Trophoblast cell (in vitro differentiated cells and primary cell): Measurements from ENCODE around the gene MYH11. TPM values are rescaled to one million over a fixed set of nuclear protein-coding genes. Genes with fewer than 3 reads are reported as not detected.
A peak's percentile ranks its signal among the peaks of the same experiment; 100 is the strongest.

Source experiments
- DNase-seq, 2 donors: peaks; one replicate each; pipeline ENCODE4 v3.0.0-alpha.2; 2016
- H2AFZ ChIP-seq: 2 replicates; pipeline ENCODE4 v1.6.1; 2013; ENCODE audit warnings: low read length, moderate library complexity, mild to moderate bottlenecking; ENCODE audit not compliant: insufficient read depth, poor library complexity
- H2AK5ac ChIP-seq: 2 replicates; pipeline ENCODE4 v1.6.1; 2013; ENCODE audit warnings: mild to moderate bottlenecking, low read length
- H2BK120ac ChIP-seq: 2 replicates; pipeline ENCODE4 v1.6.1; 2013; ENCODE audit warnings: low read length, mild to moderate bottlenecking, moderate library complexity; ENCODE audit not compliant: insufficient read depth, poor library complexity
- H2BK12ac ChIP-seq: 2 replicates; pipeline ENCODE4 v1.6.1; 2013; ENCODE audit warnings: mild to moderate bottlenecking, low read length, moderate library complexity
- H2BK5ac ChIP-seq: 2 replicates; pipeline ENCODE4 v1.6.1; 2013; ENCODE audit warnings: low read length, low read depth, moderate library complexity, mild to moderate bottlenecking; ENCODE audit not compliant: poor library complexity
- H3K14ac ChIP-seq: 2 replicates; pipeline ENCODE4 v1.6.1; 2013; ENCODE audit warnings: mild to moderate bottlenecking, low read length
- H3K18ac ChIP-seq: 2 replicates; pipeline ENCODE4 v1.6.1; 2013; ENCODE audit warnings: mild to moderate bottlenecking, low read length
- H3K23ac ChIP-seq: 2 replicates; pipeline ENCODE4 v1.6.1; 2013; ENCODE audit warnings: low read length
- H3K27ac ChIP-seq: 2 replicates; pipeline ENCODE4 v1.5.1; 2013; ENCODE audit warnings: low read depth, mild to moderate bottlenecking, inconsistent platforms, low read length, moderate library complexity
- H3K27me3 ChIP-seq: 2 replicates; pipeline ENCODE4 v1.6.1; 2013; ENCODE audit warnings: inconsistent platforms, mild to moderate bottlenecking, low read length, moderate library complexity; ENCODE audit not compliant: insufficient read depth
- H3K36me3 ChIP-seq, 2 experiments: 1 replicate in 1 of 2; 2 replicates in 1 of 2; pipeline ENCODE4 v1.6.1; 2013; ENCODE audit warnings: low read length in 2 of 2, mild to moderate bottlenecking in 2 of 2, moderate library complexity in 1 of 2; ENCODE audit not compliant: insufficient read depth in 2 of 2, control insufficient read depth in 1 of 2
- H3K4ac ChIP-seq: 2 replicates; pipeline ENCODE4 v1.6.1; 2013; ENCODE audit warnings: low read depth, mild to moderate bottlenecking, low read length, moderate library complexity
- H3K4me1 ChIP-seq, 2 experiments: 1 replicate in 1 of 2; 2 replicates in 1 of 2; pipeline ENCODE4 v1.6.1; 2013; ENCODE audit warnings: low read length in 2 of 2, mild to moderate bottlenecking in 2 of 2, moderate library complexity in 1 of 2; ENCODE audit not compliant: insufficient read depth in 2 of 2, control insufficient read depth in 1 of 2
- H3K4me2 ChIP-seq: 2 replicates; pipeline ENCODE4 v1.6.1; 2013; ENCODE audit warnings: inconsistent platforms, mild to moderate bottlenecking, low read length, moderate library complexity
- H3K4me3 ChIP-seq: 2 replicates; pipeline ENCODE4 v1.5.1; 2013; ENCODE audit warnings: mild to moderate bottlenecking, low read depth, low read length, inconsistent platforms
- H3K79me1 ChIP-seq: one replicate; pipeline ENCODE4 v1.6.1; 2013; ENCODE audit warnings: low read length
- H3K79me2 ChIP-seq: 2 replicates; pipeline ENCODE4 v1.6.1; 2013; ENCODE audit warnings: low read length, mild to moderate bottlenecking; ENCODE audit not compliant: control insufficient read depth, insufficient read depth, poor library complexity
- H3K9ac ChIP-seq: 2 replicates; pipeline ENCODE4 v1.6.1; 2013; ENCODE audit warnings: mild to moderate bottlenecking, low read length
- H3K9me3 ChIP-seq: 2 replicates; pipeline ENCODE4 v1.6.1; 2013; ENCODE audit warnings: low read depth, mild to moderate bottlenecking, control low read depth, inconsistent platforms, low read length; ENCODE audit not compliant: insufficient read depth
- H4K12ac ChIP-seq: 2 replicates; pipeline ENCODE4 v1.6.1; 2013; ENCODE audit warnings: low read depth, mild to moderate bottlenecking, low read length, moderate library complexity
- H4K8ac ChIP-seq: 2 replicates; pipeline ENCODE4 v1.6.1; 2013; ENCODE audit warnings: low read depth, mild to moderate bottlenecking, low read length, moderate library complexity
- H4K91ac ChIP-seq: one replicate; pipeline ENCODE4 v1.6.1; 2013; ENCODE audit warnings: low read depth, mild to moderate bottlenecking, low read length, moderate library complexity
- WGBS: extraction: QIAGEN DNeasy Blood & Tissue Kit; methylation state at CpG from one replicate; pipeline ENCODE4 v1.1.7; 2013; ENCODE audit warnings: missing lambda C conversion rate; ENCODE audit not compliant: insufficient read length, insufficient coverage; ENCODE audit errors: extremely low coverage; 5-methylcytosine and 5-hydroxymethylcytosine counted together
- polyA plus RNA-seq: library from polyadenylated mRNA; stranded (reverse); fragments of 200-250 nt; gene quantifications from 2 replicates; pipeline ENCODE4 v1.2.3, GENCODE V29; 2013

The MYH11 gene
- polyA plus RNA-seq = 0.05 and 0.12 TPM in 2 replicates

DNA sequence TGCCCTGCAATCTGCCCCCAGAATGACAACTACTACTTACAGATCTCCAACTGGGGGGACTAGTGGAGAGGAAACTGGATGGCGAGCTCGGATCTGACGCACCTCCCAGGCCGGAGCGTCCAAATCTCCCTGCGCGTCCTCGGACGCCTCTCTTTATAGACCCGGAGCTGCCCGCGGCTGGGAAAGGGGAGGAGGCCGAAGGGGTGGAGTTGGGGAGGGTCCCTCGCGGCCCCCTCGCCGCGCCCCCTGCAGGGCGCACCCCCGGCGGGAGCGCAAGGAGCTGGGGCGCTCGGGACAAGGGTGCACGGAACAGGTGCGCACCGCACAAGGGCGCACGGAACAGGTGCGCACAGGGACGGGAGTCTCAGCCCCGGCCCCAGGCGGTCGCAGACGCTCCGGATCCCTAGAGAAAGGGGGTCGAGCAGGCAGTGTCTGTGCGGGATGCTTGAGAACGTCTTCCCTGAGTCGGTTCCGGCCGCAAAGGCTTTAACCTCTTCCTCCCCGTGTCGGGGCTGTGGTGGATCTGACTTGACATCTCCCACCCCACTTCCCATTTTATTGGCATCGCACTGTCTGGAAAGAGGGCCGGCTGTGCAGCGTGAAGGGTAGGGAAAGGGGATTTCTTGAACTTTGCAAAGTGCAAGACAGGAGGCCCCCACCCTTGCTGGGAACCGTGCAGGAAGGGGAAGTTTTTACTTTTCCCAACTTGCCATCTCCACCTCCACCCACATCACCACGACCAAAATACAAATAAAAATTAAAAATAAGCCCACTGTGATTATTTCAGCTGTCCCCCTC is at the start of gene MYH11:
MYH11 (minus strand) TSS at position 128 of the 798 bp plus-strand sequence. CDS start 18,776 bp downstream, outside the sequence.
- no CpG with 5 or more reads among the region's 49 CpGs for WGBS

DNA sequence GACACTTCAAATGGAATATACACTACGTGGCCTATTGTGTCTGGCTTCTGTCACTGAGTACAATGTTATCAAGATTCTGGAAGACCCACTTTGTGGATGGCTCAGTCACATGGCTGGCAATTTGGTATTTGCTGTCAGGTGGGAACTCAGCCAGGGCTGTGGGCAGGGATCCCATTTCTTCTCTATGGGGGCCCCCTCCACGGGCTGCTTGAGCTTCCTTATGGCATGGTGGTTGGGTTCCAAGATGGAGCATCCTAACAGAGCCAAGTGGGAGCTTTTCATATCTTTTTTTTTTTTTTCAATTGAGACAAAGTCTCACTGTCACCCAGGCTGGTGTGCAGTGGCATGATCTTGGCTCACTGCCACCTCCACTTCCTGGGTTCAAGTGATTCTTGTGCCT is 49.6 kb upstream of the MYH11 start:
- no peak overlapping the region for H2AFZ ChIP-seq
- H3K27ac ChIP-seq = no peak overlapping the region
- no peak overlapping the region for H2AK5ac ChIP-seq
- H3K4ac ChIP-seq = no peak overlapping the region
- DNase-seq = no peak
- no peak overlapping the region for H2BK12ac ChIP-seq
- H3K4me1 ChIP-seq = no peaks in the 10 kb centered on the region
- H4K8ac ChIP-seq = no peak overlapping the region
- no peak overlapping the region for H4K12ac ChIP-seq
- no peak overlapping the region for H3K18ac ChIP-seq
- no peak overlapping the region for H3K4me3 ChIP-seq
- no peak overlapping the region for H3K23ac ChIP-seq
- no peak overlapping the region for H2BK5ac ChIP-seq
- no peaks in the 10 kb centered on the region for H3K79me1 ChIP-seq
- no peak overlapping the region for H3K9ac ChIP-seq
- H3K14ac ChIP-seq = no peak overlapping the region
- no peaks in the 10 kb centered on the region for H3K36me3 ChIP-seq
- no peaks in the 10 kb centered on the region for H3K27me3 ChIP-seq
- H3K79me2 ChIP-seq = no peaks in the 10 kb centered on the region
- no peak overlapping the region for H2BK120ac ChIP-seq
- peaks cover 2% of the 10 kb centered on the region for H3K9me3 ChIP-seq
- no CpG with 5 or more reads among the region's 2 CpGs for WGBS
- no peak overlapping the region for H4K91ac ChIP-seq
- H3K4me2 ChIP-seq = no peak overlapping the region

More for the DNA sequence above, at the start of gene MYH11:
- no peak within 1 kb of the TSS for H3K9ac ChIP-seq
- no peak within 1 kb of the TSS for H3K4me3 ChIP-seq
- no peaks in the 10 kb centered on the region for H3K79me2 ChIP-seq
- H3K14ac ChIP-seq = no peak within 1 kb of the TSS
- no peaks in the 10 kb centered on the region for H3K36me3 ChIP-seq
- H2BK12ac ChIP-seq = no peak within 1 kb of the TSS
- peak within 1 kb of the TSS; percentile 61 for H3K4me2 ChIP-seq
- DNase-seq = no peak
- H4K12ac ChIP-seq = no peak within 1 kb of the TSS
- H2AK5ac ChIP-seq = no peak within 1 kb of the TSS
- no peak within 1 kb of the TSS for H4K8ac ChIP-seq
- H3K4me1 ChIP-seq = peaks cover 5 to 14% of the 10 kb centered on the region in 2 experiments
- H4K91ac ChIP-seq = no peak within 1 kb of the TSS
- H3K9me3 ChIP-seq = peaks cover 2% of the 10 kb centered on the region
- no peak within 1 kb of the TSS for H3K27ac ChIP-seq
- H3K27me3 ChIP-seq = peaks cover 15% of the 10 kb centered on the region
- no peak within 1 kb of the TSS for H3K23ac ChIP-seq
- H3K79me1 ChIP-seq = peaks cover 4% of the 10 kb centered on the region
- H3K4ac ChIP-seq = no peak within 1 kb of the TSS
- no peak within 1 kb of the TSS for H2AFZ ChIP-seq
- no peak within 1 kb of the TSS for H2BK5ac ChIP-seq
- H2BK120ac ChIP-seq = no peak within 1 kb of the TSS
- H3K18ac ChIP-seq = no peak within 1 kb of the TSS

DNA sequence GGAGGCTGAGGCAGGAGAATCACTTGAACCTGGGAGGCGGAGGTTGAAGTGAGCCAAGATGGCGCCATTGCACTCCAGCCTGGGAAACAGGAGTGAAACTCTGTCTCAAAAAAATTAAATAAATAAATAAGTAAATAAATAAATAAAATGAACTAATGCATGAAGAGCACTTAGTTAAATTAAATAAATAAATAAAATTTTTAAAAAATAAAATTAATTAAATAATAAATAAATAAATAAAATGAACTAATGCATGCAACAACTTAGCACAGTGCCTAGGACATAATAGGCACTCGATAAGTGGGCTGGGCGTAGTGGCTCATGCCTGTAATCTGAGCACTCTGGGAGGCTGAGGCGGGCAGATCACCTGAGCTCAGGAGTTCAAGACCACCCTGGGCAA is 47.1 kb upstream of the MYH11 start:
- no peak overlapping the region for H3K4ac ChIP-seq
- no peaks in the 10 kb centered on the region for H3K36me3 ChIP-seq
- no peak overlapping the region for H2BK5ac ChIP-seq
- H4K91ac ChIP-seq = no peak overlapping the region
- peaks cover 0 to 8% of the 10 kb centered on the region in 2 experiments for H3K4me1 ChIP-seq
- no CpG with 5 or more reads among the region's 5 CpGs for WGBS
- H4K8ac ChIP-seq = no peak overlapping the region
- no peak overlapping the region for H2BK120ac ChIP-seq
- H3K18ac ChIP-seq = no peak overlapping the region
- H4K12ac ChIP-seq = no peak overlapping the region
- no peaks in the 10 kb centered on the region for H3K27me3 ChIP-seq
- no peak overlapping the region for H3K9ac ChIP-seq
- peaks cover 2% of the 10 kb centered on the region for H3K9me3 ChIP-seq
- no peak for DNase-seq
- no peak overlapping the region for H2AFZ ChIP-seq
- no peak overlapping the region for H2AK5ac ChIP-seq
- no peak overlapping the region for H2BK12ac ChIP-seq
- no peak overlapping the region for H3K4me2 ChIP-seq
- H3K23ac ChIP-seq = no peak overlapping the region
- no peak overlapping the region for H3K4me3 ChIP-seq
- H3K79me2 ChIP-seq = no peaks in the 10 kb centered on the region
- H3K27ac ChIP-seq = no peak overlapping the region
- H3K14ac ChIP-seq = no peak overlapping the region
- no peaks in the 10 kb centered on the region for H3K79me1 ChIP-seq

DNA sequence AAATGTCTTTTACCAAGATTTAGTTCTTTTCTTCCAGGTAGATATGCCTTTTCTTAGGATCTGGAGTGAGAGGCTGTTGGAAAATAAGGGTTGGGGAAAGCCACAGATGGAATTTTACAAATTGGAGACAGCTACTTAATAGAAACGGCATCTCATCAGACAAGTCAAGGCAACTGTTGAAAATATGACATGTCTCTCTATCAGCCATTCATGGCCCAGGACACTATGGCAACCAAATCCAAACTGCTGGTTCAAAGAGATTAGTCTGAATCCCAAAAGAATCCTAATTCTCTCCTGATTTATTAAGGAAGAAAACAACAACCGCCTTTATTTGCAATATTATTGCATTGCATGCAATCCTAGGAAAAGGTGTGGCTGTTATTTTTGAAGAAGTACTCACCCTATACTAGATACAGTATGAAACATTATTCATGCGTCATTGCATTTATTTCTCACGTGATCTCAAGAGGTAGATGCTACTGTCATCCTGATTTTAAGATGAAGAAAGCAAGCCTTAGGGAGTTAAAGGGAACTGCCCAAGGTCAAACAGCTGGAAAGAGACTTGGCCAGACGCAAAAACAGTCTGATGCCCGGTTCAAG is 44.2 kb upstream of the MYH11 start:
- no peak overlapping the region for H3K18ac ChIP-seq
- H4K12ac ChIP-seq = no peak overlapping the region
- H3K27ac ChIP-seq = no peak overlapping the region
- no peak overlapping the region for H2AK5ac ChIP-seq
- H3K79me1 ChIP-seq = no peaks in the 10 kb centered on the region
- peak in 1 of 2 donors; percentile 70 for DNase-seq
- peaks cover 2% of the 10 kb centered on the region for H3K9me3 ChIP-seq
- H3K4me3 ChIP-seq = no peak overlapping the region
- no peaks in the 10 kb centered on the region for H3K79me2 ChIP-seq
- H3K14ac ChIP-seq = no peak overlapping the region
- H3K4ac ChIP-seq = no peak overlapping the region
- no peak overlapping the region for H3K9ac ChIP-seq
- H4K8ac ChIP-seq = no peak overlapping the region
- no peaks in the 10 kb centered on the region for H3K36me3 ChIP-seq
- WGBS = no CpG with 5 or more reads among the region's 6 CpGs
- no peak overlapping the region for H3K4me2 ChIP-seq
- H2BK120ac ChIP-seq = no peak overlapping the region
- no peak overlapping the region for H2AFZ ChIP-seq
- no peak overlapping the region for H2BK5ac ChIP-seq
- H4K91ac ChIP-seq = no peak overlapping the region
- H3K4me1 ChIP-seq = peaks cover 3 to 8% of the 10 kb centered on the region in 2 experiments
- H3K23ac ChIP-seq = no peak overlapping the region
- H2BK12ac ChIP-seq = no peak overlapping the region
- H3K27me3 ChIP-seq = no peaks in the 10 kb centered on the region
